CD4-positive, CD25-positive, alpha-beta regulatory T cell (primary cell): ENCODE results near the gene CALB2. TPM values are rescaled to one million over a fixed set of nuclear protein-coding genes. Genes with fewer than 3 reads are reported as not detected.

Source experiments
- ATAC-seq, 2 donors: fragments of 150-1000 bp; cut with Tn5 transposase; one replicate each; pipeline ENCODE4 v1.10.0; 2021; ENCODE audit warnings: low read depth in 2 of 2, moderate number of reproducible peaks in 2 of 2, moderate library complexity in 1 of 2
- DNase-seq, 3 donors: peaks; one replicate each; pipeline versions ENCODE4 v3.0.0 to v3.0.0-alpha.2; 2012 to 2022; ENCODE audit warnings: mixed read lengths in 1 of 3
- H3K27ac ChIP-seq: one replicate; pipeline ENCODE4 v1.7.0; 2013; ENCODE audit warnings: mild to moderate bottlenecking, low read length; ENCODE audit not compliant: insufficient read depth, poor library complexity, severe bottlenecking
- H3K27me3 ChIP-seq: one replicate; pipeline ENCODE4 v1.7.0; 2013; ENCODE audit warnings: low read length; ENCODE audit not compliant: control insufficient read depth, insufficient read depth
- H3K36me3 ChIP-seq: one replicate; pipeline ENCODE4 v1.7.0; 2013; ENCODE audit warnings: mild to moderate bottlenecking, low read length, moderate library complexity; ENCODE audit not compliant: control insufficient read depth, insufficient read depth
- H3K4me1 ChIP-seq: 2 replicates; pipeline ENCODE4 v1.7.0; 2013; ENCODE audit warnings: mild to moderate bottlenecking, low read length; ENCODE audit not compliant: insufficient read depth, control insufficient read depth, poor library complexity, severe bottlenecking
- H3K4me3 ChIP-seq: one replicate; pipeline ENCODE4 v1.7.0; 2013; ENCODE audit warnings: low read depth, mild to moderate bottlenecking, low read length, moderate library complexity
- H3K9me3 ChIP-seq, 2 experiments: 1 replicate in 1 of 2; 2 replicates in 1 of 2; pipeline ENCODE4 v1.7.0; 2013; ENCODE audit warnings: low read length in 2 of 2, mild to moderate bottlenecking in 1 of 2, moderate library complexity in 1 of 2; ENCODE audit not compliant: control insufficient read depth in 2 of 2
- H3K27ac Mint-ChIP-seq, 3 donors: one replicate each; pipeline ENCODE4 v1.8.0; 2020 to 2022; ENCODE audit warnings: mild to moderate bottlenecking in 3 of 3, mixed read lengths in 3 of 3, moderate library complexity in 2 of 3
- H3K27me3 Mint-ChIP-seq: one replicate; pipeline ENCODE4 v1.8.0; 2022; ENCODE audit warnings: mild to moderate bottlenecking, mixed read lengths
- H3K36me3 Mint-ChIP-seq: one replicate; pipeline ENCODE4 v1.8.0; 2020; ENCODE audit warnings: mixed read lengths
- H3K4me1 Mint-ChIP-seq, 4 donors: one replicate each; pipeline ENCODE4 v1.8.0; 2020 to 2022; ENCODE audit warnings: mixed read lengths in 4 of 4, mild to moderate bottlenecking in 1 of 4
- H3K4me3 Mint-ChIP-seq, 4 donors: one replicate each; pipeline ENCODE4 v1.8.0; 2020 to 2022; ENCODE audit warnings: mild to moderate bottlenecking in 4 of 4, mixed read lengths in 4 of 4, moderate library complexity in 3 of 4
- H3K9me3 Mint-ChIP-seq, 7 donors: one replicate each; pipeline ENCODE4 v1.8.0; 2020 to 2022; ENCODE audit warnings: mixed read lengths in 7 of 7, mild to moderate bottlenecking in 3 of 7, moderate library complexity in 2 of 7
- polyA plus RNA-seq, 4 donors: library from polyadenylated mRNA; unstranded; fragments of 300-500 nt; fragmentation: Illumina TruSeq; gene quantifications; one replicate each; pipeline ENCODE4 v1.2.3, GENCODE V29; 2021
- total RNA-seq: library from RNA; stranded (reverse); gene quantifications from one replicate; pipeline ENCODE4 v1.2.3, GENCODE V29; 2022

The CALB2 gene
- total and polyA plus RNA-seq, 5 donors from 2014 or later: not detected

DNA sequence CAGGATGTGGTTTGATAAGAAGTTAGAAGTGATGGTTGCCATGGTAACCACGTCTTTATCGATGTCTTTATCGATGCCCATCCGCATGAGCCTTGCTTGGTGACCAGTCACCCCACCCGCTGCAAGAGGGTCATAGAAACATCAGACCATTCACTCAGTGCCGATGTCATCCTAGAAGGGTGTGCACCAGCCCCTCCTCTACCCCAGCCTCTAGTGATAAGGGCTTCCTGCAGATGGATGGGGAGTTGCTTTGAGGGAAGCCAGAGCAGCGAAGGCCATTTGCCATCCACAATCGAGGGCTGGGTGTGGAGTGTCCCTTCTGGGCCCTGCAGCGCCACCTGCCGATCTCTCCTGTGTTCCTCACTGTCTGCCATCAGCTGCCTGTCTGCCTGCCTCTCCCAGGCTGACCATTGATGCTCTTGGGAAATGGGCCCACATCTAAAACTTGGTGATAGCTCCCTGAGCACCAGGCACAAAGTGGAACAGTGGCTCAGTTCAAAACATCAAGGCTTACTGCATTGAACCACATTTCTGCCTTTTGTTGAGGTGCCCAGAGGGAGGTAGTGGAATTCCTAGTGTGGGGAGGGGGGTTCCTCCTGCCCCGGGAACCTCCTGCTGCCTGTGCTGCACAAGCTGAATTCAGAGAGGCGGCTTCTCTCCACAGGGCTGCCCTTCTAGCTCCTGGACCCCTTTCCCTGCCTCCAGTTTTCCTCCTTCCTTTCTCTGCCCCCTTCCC lies 8.9 kb downstream of the CALB2 start:
- H3K27ac ChIP-seq: no peak overlapping the region
- H3K9me3 ChIP-seq: no peaks in the 10 kb centered on the region
- no peaks in the 10 kb centered on the region for H3K9me3 Mint-ChIP-seq
- ATAC-seq (peak in 1 of 2 donors; percentile 31), DNase-seq (peak in 1 of 3 donors; percentile 25)
- H3K4me3 ChIP-seq: no peak overlapping the region
- no peak overlapping the region for H3K27ac Mint-ChIP-seq
- H3K4me1 ChIP-seq: no peaks in the 10 kb centered on the region
- H3K4me1 Mint-ChIP-seq: peaks cover 0 to 4% (median 0%) of the 10 kb centered on the region in 4 donors
- H3K27me3 ChIP-seq: no peaks in the 10 kb centered on the region
- no peaks in the 10 kb centered on the region for H3K36me3 Mint-ChIP-seq
- peaks cover 9% of the 10 kb centered on the region for H3K27me3 Mint-ChIP-seq
- no peaks in the 10 kb centered on the region for H3K36me3 ChIP-seq
- H3K4me3 Mint-ChIP-seq: no peak overlapping the region

GRCh38 chr16:71368958-71369357 lies 10.4 kb downstream of the CALB2 start:
- no peak overlapping the region for H3K27ac ChIP-seq
- Mint-ChIP-seq H3K4me3 (no peak overlapping the region), H3K4me1 (peaks cover 0 to 4% (median 0%) of the 10 kb centered on the region in 4 donors), H3K27ac (no peak overlapping the region), H3K9me3 (no peaks in the 10 kb centered on the region), H3K27me3 (peaks cover 4% of the 10 kb centered on the region), H3K36me3 (no peaks in the 10 kb centered on the region)
- no peak for DNase-seq
- H3K36me3 ChIP-seq: no peaks in the 10 kb centered on the region
- no peaks in the 10 kb centered on the region for H3K27me3 ChIP-seq
- no peaks in the 10 kb centered on the region for H3K4me1 ChIP-seq
- H3K4me3 ChIP-seq: no peak overlapping the region
- ATAC-seq: no peak
- H3K9me3 ChIP-seq: no peaks in the 10 kb centered on the region

DNA sequence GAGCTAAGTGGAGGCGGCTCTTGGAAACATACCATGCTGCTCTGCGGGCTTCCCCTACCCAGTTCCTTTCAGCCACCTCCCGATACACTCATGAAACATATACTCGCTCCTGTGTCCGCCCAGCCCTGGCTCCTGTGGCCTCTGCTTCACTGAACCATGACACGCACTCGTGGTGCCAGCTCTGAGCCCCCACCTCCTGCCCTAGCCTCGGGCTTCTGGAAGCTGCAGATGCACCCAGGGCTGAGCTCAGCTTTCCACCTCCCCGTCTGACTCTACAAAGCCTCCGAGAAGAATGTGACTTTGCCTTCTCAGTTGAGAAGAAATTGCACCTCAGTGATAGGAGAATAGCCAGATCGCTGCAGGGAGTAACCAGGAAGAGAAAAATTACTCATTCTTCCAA lies 11.0 kb downstream of the CALB2 start:
- Histone ChIP-seq H3K9me3 (no peaks in the 10 kb centered on the region), H3K27me3 (no peaks in the 10 kb centered on the region), H3K4me3 (no peak overlapping the region), H3K27ac (no peak overlapping the region), H3K4me1 (no peaks in the 10 kb centered on the region), H3K36me3 (no peaks in the 10 kb centered on the region)
- Mint-ChIP-seq H3K27ac (no peak overlapping the region), H3K4me3 (no peak overlapping the region), H3K4me1 (peaks cover 0 to 4% (median 0%) of the 10 kb centered on the region in 4 donors), H3K9me3 (no peaks in the 10 kb centered on the region), H3K36me3 (no peaks in the 10 kb centered on the region), H3K27me3 (peaks cover under 1% of the 10 kb centered on the region)
- DNase-seq (no peak), ATAC-seq (no peak)

DNA sequence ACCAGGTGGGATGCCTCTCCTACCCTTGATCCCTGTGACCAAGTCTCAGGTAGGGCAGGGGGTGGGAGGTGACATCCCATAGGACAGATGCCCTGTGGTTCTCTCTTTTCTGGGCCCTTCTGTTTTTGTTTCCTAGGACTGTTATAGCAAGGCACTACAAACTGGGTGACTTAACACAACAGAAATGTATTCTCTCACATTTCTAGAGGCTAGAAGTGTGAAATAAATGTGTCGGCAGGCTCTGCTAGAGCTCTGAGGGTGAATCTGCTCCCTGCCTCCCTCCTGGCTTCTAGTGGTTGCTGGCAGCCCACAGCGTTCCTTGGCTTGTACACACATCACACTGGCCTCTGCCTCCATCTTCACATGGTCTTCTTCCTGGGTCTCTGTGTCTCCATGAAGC lies 12.7 kb downstream of the CALB2 start:
- Histone ChIP-seq H3K9me3 (no peaks in the 10 kb centered on the region), H3K27me3 (no peaks in the 10 kb centered on the region), H3K4me3 (no peak overlapping the region), H3K27ac (no peak overlapping the region), H3K4me1 (no peaks in the 10 kb centered on the region), H3K36me3 (no peaks in the 10 kb centered on the region)
- Mint-ChIP-seq H3K9me3 (no peaks in the 10 kb centered on the region), H3K27me3 (no peaks in the 10 kb centered on the region), H3K36me3 (no peaks in the 10 kb centered on the region), H3K27ac (no peak overlapping the region), H3K4me3 (no peak overlapping the region), H3K4me1 (peaks cover 0 to 4% (median 0%) of the 10 kb centered on the region in 4 donors)
- DNase-seq (no peak), ATAC-seq (no peak)

- no peak overlapping the region for H3K27ac Mint-ChIP-seq
- H3K27me3 Mint-ChIP-seq: no peaks in the 10 kb centered on the region
- DNase-seq: no peak
- Histone ChIP-seq H3K4me1 (no peaks in the 10 kb centered on the region), H3K27ac (no peak overlapping the region), H3K36me3 (no peaks in the 10 kb centered on the region), H3K4me3 (no peak overlapping the region), H3K9me3 (no peaks in the 10 kb centered on the region), H3K27me3 (no peaks in the 10 kb centered on the region)
- H3K4me3 Mint-ChIP-seq: no peak overlapping the region
- no peaks in the 10 kb centered on the region for H3K4me1 Mint-ChIP-seq
- H3K9me3 Mint-ChIP-seq: peaks cover 0 to 3% (median 0%) of the 10 kb centered on the region in 7 donors
- H3K36me3 Mint-ChIP-seq: no peaks in the 10 kb centered on the region
- no peak for ATAC-seq
These were observed 14.6 kb downstream of the CALB2 start for GRCh38 chr16:71373073-71373472.

- no peak for DNase-seq
- H3K27ac Mint-ChIP-seq: no peak overlapping the region
- peaks cover 0 to 3% (median 0%) of the 10 kb centered on the region in 7 donors for H3K9me3 Mint-ChIP-seq
These were observed 18.1 kb downstream of the CALB2 start for GRCh38 chr16:71376465-71377157.

GRCh38 chr16:71379711-71380110 lies 21.2 kb downstream of the CALB2 start:
- ATAC-seq (no peak), DNase-seq (no peak)
- no peaks in the 10 kb centered on the region for H3K36me3 Mint-ChIP-seq
- no peak overlapping the region for H3K27ac ChIP-seq
- H3K9me3 Mint-ChIP-seq: peaks cover 0 to 3% (median 0%) of the 10 kb centered on the region in 7 donors
- H3K27me3 ChIP-seq: no peaks in the 10 kb centered on the region
- no peaks in the 10 kb centered on the region for H3K9me3 ChIP-seq
- H3K4me3 ChIP-seq: no peak overlapping the region
- H3K36me3 ChIP-seq: no peaks in the 10 kb centered on the region
- no peaks in the 10 kb centered on the region for H3K4me1 ChIP-seq
- no peak overlapping the region for H3K27ac Mint-ChIP-seq
- no peaks in the 10 kb centered on the region for H3K4me1 Mint-ChIP-seq
- no peak overlapping the region for H3K4me3 Mint-ChIP-seq
- H3K27me3 Mint-ChIP-seq: no peaks in the 10 kb centered on the region

More at GRCh38 chr16:71376465-71377157, 18.1 kb downstream of the CALB2 start:
- Mint-ChIP-seq H3K27me3 (no peaks in the 10 kb centered on the region), H3K4me1 (no peaks in the 10 kb centered on the region), H3K36me3 (no peaks in the 10 kb centered on the region), H3K4me3 (no peak overlapping the region)
- Histone ChIP-seq H3K9me3 (no peaks in the 10 kb centered on the region), H3K4me1 (no peaks in the 10 kb centered on the region), H3K4me3 (no peak overlapping the region), H3K27ac (no peak overlapping the region), H3K36me3 (no peaks in the 10 kb centered on the region), H3K27me3 (no peaks in the 10 kb centered on the region)
- ATAC-seq: no peak
